Epithelial cell of proximal tubule (primary cell): ENCODE data around the gene CD58. TPM values are rescaled to one million over a fixed set of nuclear protein-coding genes. Genes with fewer than 3 reads are reported as not detected.

Experiments used
- DNase-seq: peaks from one replicate; pipeline ENCODE4 v3.0.0-alpha.2; 2011; ENCODE audit warnings: low read depth
- H3K4me3 ChIP-seq: 2 replicates; pipeline ENCODE4 v1.5.1; 2011; ENCODE audit warnings: low read depth, mild to moderate bottlenecking, low read length
- CTCF ChIP-seq: conservative IDR thresholded peaks from 2 replicates; pipeline ENCODE4 v1.5.1; 2012; ENCODE audit warnings: low read depth, mild to moderate bottlenecking, low read length
- total RNA-seq: library from RNA; depleted of rRNA; stranded (reverse); fragments of >200 nt; gene quantifications from 2 replicates; pipeline ENCODE4 v1.2.3, GENCODE V29; 2015

Gene CD58
- total RNA-seq, 1 donor from 2014 or later, result 14.2 TPM

DNA sequence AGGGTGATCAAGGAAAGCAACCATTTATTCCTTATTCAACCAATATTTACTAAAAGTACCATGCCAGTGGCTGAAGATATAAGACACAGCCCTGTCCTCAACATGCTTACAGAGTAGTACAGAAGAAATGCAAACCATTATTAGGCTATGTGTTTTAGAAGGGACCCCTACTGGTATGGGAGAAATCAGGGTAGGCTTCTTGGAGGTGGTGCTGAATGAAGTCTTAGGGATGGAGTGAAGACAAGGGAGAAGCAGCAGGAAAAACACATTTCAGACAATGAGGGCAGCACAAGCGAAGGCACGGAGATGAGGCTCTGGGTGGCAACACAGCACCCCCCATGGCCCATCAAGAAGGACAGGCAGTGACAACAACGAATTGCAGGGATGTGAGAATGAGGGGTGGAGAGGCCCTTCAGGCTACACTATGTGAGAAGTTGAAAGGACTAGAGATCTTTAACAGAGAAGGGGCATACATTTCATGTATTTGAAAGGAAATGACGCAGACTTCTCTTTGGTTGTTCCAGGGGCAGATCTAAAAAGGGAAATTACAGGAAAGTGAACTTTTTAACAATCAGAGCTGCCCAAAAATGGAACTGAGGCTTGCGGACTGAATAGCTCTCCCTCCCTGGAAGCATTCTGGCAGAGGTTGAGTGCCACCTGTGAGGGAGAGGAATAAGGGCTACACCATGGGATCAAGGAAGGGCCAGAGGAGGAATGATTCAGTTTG lies 16.8 kb upstream of the CD58 start:
- no peak for DNase-seq
- H3K4me3 ChIP-seq, result no peak overlapping the region
- TF ChIP-seq CTCF, result no peak

DNA sequence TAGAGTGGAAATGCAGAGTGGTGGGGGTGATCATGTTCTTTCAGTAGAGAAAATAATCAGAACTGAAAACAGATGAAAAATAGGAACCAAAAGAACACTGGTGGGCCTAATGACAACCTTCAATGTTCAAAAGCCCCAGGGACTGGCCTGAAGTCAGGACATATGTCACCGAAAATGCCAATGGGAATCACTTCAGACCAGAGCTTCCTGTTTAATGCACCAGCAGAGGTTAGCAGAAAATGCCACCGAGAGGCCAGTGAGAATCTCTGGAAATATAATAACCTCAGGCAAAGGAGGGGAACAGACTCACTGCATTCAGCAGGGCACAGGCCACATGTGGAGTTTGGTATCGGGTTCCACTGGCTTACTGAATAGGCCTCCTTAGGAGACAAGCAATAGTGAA lies 15.9 kb upstream of the CD58 start:
- no peak overlapping the region for H3K4me3 ChIP-seq
- no peak for DNase-seq
- TF ChIP-seq CTCF, result no peak

DNA sequence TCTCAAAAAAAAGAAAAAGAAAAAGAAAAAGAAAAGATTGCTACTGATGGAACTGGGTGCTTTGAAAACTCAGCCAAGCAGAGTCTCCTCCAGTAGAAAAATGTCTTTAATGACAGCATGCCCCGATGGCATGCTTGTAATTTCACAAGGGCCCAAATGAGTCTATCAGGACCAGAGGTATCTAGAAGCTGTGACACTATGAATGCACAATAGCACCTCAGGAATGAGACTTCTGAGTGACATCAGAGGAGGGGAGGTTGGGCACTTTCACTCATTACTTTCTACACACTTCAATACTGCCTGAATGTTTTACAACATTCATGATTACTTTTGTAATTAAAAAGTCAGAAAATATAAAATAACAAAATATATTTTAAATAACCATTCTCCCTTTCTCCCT lies 15.1 kb upstream of the CD58 start:
- no peak overlapping the region for H3K4me3 ChIP-seq
- DNase-seq, result no peak
- no peak for TF ChIP-seq CTCF

DNA sequence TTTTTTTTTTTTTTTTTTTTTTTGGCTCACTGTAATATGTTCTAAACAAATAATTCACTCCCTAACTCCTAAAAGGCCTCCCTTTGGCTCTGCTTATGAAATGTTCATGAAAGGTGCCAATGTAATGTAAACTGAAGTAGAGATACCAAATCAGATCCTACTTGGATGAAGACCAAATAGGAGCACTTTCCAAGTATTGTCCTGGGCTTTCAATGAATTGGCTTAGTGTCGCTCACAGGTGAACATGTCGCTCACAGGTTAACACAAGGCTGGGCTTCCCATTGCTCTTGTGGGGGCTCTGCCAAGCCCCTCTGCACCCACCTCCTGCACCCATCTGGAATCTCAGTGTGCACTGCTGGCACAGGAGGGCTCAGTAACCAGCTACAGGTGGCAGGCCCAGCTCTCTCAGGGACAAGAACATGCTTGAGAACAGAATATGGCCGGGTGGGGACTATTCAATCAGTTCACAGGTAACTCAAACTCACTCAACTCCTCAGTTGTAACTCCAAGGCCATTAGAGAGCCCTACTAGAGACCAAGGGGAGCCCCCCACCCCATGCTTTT lies 10.6 kb upstream of the CD58 start:
- no peak for DNase-seq
- no peak for TF ChIP-seq CTCF
- H3K4me3 ChIP-seq, result no peak overlapping the region

DNA sequence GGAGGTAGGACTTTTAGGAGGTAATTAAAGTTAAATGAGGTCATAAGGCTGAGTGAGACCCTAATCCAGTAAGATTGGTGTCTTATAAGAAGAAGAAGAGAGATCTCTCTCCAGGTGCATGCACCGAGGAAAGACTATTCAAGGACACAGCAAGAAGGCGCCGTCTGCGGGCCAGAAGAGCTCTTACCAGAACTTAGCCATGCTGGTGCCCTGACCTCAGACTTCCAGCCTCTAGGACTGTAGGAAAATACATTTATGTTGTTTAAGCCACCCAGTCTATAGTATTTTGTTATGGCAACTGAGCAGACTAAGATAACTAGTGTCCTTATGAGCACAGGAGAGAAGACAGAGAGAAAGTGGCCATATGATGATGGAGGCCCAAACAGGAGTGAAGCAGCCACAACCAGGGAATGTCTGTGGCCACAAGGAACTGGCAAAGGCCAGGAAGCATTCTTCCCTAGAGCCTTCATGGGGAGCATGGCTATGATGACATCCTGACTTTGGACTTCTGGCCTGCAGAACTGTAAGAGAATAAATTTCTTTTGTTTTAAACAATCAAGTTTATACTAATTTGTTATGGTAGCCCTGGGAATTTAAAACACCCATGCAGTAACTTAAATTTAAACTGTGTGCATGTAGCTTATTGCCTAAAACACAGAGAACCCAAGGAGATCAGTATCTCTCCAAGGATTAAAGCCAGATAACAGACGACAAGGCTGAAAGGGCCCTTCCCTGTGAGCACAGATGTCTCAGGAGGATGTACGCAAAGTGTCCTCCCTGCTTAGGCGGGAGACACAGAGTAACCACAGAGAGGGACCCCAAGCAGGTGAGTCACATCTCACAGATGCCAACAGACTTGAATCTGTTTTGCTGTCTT lies 9.9 kb upstream of the CD58 start:
- H3K4me3 ChIP-seq, result no peak overlapping the region
- TF ChIP-seq CTCF, result no peak
- no peak for DNase-seq

- no peak overlapping the region for H3K4me3 ChIP-seq
- DNase-seq, result no peak
- TF ChIP-seq CTCF, result no peak
These were observed 8.5 kb upstream of the CD58 start for GRCh38 chr1:116579259-116579875.
